Measurements from ENCODE around the gene PRDM10. TPM values are rescaled to one million over a fixed set of nuclear protein-coding genes. Genes with fewer than 3 reads are reported as not detected.

The PRDM10 gene
- polyA plus RNA-seq, 1 donor, result 6.0 TPM

GRCh38 chr11:129946965-129947364 is 55.7 kb downstream of the PRDM10 start:
- no peak for DNase-seq (ENCODE audit: low read depth)

DNA sequence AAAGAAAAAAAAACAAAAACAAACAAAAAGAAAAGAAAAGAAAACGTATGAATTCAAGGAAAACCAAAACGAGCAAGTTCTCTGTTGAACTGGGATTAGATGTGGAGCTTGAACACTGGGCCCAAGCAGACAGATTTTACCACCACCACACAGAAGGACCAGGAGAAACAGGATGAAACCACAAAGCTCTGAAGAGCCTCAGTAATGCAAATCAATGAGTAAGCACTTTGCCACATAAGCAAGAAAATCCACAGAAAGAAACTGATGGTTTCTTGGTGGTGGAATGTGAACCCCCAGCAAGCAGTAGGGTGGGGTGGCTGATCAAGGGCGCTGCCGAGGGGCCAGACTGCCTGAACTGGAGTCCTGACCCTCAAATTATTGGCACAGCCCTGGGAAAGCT is 56.4 kb downstream of the PRDM10 start:
- no peak for DNase-seq (ENCODE audit: low read depth)

GRCh38 chr11:129945373-129945772 is 57.3 kb downstream of the PRDM10 start:
- DNase-seq (ENCODE audit: low read depth), result no peak

DNA sequence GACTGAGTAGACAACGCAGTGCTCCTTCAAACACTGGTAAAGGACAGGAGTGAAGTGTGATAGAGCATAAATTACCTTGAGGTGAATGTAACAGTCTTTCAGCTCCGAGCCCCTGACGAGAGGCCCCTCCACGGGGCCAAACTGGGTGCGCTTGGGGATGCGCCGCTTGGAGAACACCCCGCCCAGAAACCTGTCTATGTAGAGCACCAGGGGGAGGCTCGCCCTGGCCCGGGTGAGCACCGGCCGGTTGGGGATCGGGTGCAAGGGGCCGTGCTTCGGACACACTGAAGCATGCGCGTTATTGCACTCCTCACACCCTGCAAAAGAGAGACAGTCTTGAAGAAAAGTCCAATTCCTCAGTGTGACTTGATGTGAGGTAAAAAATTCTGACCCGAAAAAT is 57.9 kb downstream of the PRDM10 start:
- DNase-seq (ENCODE audit: low read depth), result no peak

DNA sequence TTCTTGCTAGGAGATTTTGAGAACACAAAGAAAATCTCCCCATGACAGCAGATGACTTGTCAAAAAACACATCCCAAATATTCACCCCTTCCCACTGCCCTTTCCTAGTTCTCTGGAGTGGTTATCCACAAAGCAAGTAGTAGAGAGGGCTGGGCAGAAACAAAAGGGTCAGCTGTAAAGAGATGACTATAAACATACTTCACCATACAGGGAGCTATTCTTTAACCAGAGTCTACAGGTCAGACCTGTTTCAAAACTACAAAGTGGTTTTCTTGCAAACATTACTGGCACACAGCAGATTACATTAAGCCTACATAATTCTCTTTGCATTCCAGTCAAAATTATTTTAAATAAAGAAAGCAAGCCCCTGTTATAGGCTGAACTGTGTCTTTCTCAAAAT is 59.6 kb downstream of the PRDM10 start:
- no peak for DNase-seq (ENCODE audit: low read depth)

DNA sequence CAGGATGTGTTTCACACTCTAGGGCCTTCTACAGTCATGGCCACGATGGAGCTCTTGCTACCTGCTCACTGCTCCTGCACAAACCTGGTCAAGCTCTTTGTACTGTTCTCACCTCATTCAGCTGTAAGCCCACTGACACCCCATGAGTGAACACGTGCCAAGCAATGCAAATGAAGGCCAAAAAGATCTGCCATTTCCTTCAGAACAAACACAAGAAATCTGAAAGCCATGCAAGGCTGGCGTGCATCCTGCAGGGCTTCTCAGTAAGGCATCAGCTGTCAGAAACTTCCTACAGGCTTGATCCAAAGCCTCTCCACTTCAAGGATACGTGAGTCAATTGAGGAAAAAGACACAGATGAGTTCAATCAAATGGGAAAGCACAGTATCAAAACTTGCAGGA is 63.1 kb downstream of the PRDM10 start:
- no peak for DNase-seq (ENCODE audit: low read depth)

DNA sequence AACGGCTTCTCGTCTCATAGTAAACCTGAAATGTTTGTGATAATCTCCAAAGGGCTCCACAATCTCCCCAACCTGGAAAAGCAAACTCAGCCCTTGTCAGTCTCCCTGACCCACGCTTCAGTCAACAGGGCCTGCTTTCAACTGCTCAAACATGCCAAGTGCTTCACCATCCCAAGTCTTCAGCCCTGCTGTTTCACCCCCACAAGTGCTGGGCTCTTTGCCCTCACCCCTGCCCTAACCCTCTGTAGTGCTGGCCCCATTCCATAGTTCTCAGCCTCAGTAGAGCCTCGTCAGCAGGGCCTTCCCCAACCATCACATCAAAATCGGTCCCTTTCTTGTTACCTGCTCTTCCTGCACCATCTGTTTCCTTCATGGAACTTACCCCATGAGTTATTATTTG is 63.9 kb downstream of the PRDM10 start:
- DNase-seq (ENCODE audit: low read depth), result no peak

DNA sequence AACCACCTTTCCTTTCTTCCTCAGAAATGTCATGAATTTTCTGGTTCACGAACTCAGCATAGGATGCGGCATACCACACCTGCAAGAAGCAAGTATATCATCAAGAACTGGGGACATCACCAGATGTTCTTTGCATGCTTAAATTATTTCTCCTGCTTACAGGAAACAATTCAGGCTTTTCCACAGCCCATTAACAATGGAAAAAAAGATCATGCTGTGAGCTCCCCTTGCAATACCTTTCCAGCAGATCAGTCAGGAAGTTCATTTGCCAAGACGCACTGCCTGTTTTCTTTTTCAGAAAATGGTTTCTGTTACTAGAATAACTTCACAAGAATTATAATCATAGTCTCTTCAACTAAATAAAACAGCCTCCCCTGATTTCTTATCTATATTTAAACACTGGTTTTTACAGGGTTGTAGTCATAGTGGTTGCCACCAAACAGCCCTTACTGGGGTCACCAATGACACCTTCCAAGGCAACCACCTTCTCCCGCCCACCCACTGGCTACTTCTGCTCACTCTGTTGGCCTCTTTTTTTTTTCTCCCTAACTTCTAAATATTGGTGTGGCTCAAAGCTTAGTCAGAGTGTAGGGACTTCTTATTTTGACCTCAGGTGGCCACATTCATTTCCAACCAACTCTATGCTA is 64.9 kb downstream of the PRDM10 start:
- no peak for DNase-seq (ENCODE audit: low read depth)

GRCh38 chr11:129935723-129936122 is 66.9 kb downstream of the PRDM10 start:
- DNase-seq (ENCODE audit: low read depth), result no peak

GRCh38 chr11:129933891-129934290 is 68.7 kb downstream of the PRDM10 start:
- DNase-seq (ENCODE audit: low read depth), result no peak

GRCh38 chr11:129933262-129933661 is 69.4 kb downstream of the PRDM10 start:
- no peak for DNase-seq (ENCODE audit: low read depth)

GRCh38 chr11:129932381-129933067 is 70.1 kb downstream of the PRDM10 start:
- DNase-seq (ENCODE audit: low read depth), result no peak

GRCh38 chr11:129930743-129931142 is 71.9 kb downstream of the PRDM10 start:
- DNase-seq (ENCODE audit: low read depth), result no peak

DNA sequence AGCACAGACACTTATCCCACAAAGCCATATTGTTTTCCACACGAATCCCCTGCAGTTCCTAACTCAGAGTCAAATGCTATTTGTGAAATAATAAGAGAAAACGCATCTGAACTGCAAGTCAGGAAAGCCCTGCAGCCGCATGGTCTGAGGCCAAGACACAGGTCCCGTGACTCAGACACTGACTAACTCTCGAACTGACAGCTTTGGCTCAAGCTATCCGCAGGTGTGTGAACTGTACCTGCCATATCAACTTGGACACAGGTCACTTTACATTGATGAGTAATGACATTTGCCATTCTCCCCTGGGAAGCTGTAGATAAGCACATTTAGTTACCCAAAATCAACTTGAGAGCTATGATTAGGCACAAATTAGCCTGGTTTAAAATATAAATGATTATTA is 72.3 kb downstream of the PRDM10 start:
- no peak for DNase-seq (ENCODE audit: low read depth)

- DNase-seq (ENCODE audit: low read depth), result no peak
Observed at GRCh38 chr11:129929721-129930120, 72.9 kb downstream of the PRDM10 start.

GRCh38 chr11:129928923-129929692 is 73.5 kb downstream of the PRDM10 start:
- DNase-seq (ENCODE audit: low read depth), result no peak

DNA sequence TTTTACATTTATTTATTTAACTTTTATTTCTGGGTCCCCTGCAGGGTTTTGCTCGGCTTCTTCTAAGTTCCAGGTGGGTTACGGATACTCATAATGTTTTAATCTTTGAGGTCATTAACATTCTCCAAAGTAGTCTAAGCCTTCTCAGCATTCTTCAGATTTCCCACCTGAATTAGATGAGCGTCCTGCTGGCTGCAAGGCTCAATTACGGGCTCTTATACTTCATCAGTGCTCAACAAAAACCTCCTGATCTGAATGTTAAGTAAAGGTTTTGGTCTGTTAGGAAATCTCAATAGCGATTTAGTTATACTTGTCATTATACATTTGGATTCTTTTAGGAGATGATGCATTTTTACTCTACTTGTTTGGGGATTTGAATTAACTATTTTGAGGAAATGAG is 80.0 kb downstream of the PRDM10 start:
- no peak for DNase-seq (ENCODE audit: low read depth)

DNA sequence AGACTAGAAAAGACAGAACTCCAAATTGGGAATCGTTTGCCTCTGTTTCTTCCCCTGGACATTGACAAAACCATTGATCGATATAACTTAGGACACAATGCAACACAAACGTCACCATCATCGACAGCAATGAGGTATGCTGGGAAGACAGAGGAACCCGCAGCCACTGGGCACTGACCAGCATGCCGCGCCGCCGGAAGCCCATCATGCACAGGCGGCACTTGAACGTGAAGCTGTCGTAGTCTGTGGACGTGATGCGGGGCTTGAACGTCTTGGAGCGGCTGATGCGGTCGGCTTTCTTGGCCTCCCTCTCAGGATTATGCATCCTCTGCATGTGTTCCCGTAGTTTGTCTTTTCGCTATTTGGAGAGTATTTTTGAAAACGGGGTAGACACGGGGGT is 84.3 kb downstream of the PRDM10 start:
- no peak for DNase-seq (ENCODE audit: low read depth)

DNA sequence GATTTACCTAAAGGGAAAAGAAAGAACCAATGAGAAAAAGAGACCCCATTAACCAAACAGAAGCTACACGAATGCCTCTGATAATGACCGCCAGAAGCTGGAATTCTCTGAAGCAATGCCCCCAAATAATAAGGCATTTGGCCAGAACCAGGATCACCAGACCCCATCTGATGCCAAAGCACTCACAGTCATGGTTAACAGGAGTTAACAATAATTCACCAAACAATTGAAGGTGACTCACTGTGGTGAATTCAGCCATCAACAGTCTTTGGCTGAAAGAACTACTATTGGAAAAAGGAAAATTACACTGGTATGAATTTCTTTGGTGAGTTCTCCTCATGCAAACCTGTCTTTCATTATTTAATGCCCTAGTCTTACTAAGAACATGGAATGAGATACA is 85.4 kb downstream of the PRDM10 start:
- DNase-seq (ENCODE audit: low read depth), result no peak

DNA sequence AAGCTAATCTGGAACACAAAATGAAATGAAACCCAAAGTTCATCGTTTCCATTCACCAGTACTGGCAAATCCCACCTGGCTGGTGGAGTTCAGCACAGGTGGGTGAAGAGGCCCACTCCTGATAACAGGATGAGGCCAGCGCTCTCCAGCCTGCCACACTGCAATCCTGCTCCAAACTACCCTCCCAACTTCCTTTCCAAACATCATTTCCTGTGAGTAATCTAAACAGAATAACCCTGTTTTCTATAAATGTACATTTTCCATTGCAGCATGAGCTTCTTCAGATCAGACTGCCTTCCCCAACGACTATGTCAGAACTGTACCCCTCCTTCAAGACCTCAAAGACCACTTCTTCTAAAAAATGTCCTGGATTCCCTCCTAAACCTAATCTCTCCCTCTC is 91.3 kb downstream of the PRDM10 start:
- DNase-seq (ENCODE audit: low read depth), result no peak

- DNase-seq (ENCODE audit: low read depth), result no peak
Observed at GRCh38 chr11:129910360-129910759, 92.3 kb downstream of the PRDM10 start.

DNA sequence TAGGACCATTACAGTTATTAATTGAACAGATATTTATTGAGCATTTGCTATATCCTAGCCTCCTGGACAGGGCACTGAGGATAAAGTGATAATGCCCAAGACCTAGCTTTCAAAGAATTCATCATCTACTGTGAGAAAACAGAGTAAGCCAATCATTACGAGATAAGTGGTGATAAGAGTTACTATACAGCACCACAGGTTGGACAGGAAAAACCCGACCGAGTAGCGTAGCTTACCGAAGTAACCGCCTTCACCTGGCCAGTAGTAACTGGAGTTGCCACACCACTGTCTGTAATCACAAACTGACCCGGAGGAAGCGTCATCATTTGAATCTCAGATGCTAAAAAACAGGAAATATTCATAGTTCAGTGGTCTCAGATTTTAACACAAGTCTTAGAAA is 97.2 kb downstream of the PRDM10 start:
- no peak for DNase-seq (ENCODE audit: low read depth)

- no peak for DNase-seq (ENCODE audit: low read depth)
Observed at GRCh38 chr11:129896062-129896461, 106.6 kb downstream of the PRDM10 start.

Data from forelimb muscle (tissue), 1 donor.